Liver (tissue), 9 donors: Measurements from ENCODE around the gene IQCM. TPM values are rescaled to one million over a fixed set of nuclear protein-coding genes. Genes with fewer than 3 reads are reported as not detected.
"Not testable (repeated sequence)": the region's sequence is repeated elsewhere in the genome, so short reads cannot be mapped to it uniquely, and the experiment has no call there.

Experiments
- DNase-seq: peaks from one replicate; pipeline ENCODE4 v3.0.0-alpha.2; 2017; ENCODE audit warnings: low spot score
- H3K27ac ChIP-seq, 2 donors: one replicate each; pipeline ENCODE4 v1.7.0; 2013; ENCODE audit warnings: inconsistent platforms in 2 of 2, low read length in 2 of 2, control low read depth in 1 of 2, low read depth in 1 of 2, mild to moderate bottlenecking in 1 of 2
- H3K27me3 ChIP-seq, 4 donors: one replicate each; pipeline versions ENCODE4 v1.6.1 to v1.7.0; 2013; ENCODE audit warnings: low read length in 3 of 4, inconsistent platforms in 1 of 4, mild to moderate bottlenecking in 1 of 4, moderate library complexity in 1 of 4; ENCODE audit not compliant: control insufficient read depth in 4 of 4, insufficient read depth in 4 of 4
- H3K36me3 ChIP-seq, 4 donors: one replicate each; pipeline versions ENCODE4 v1.6.1 to v1.7.0; 2013; ENCODE audit warnings: low read length in 3 of 4, mild to moderate bottlenecking in 3 of 4, low read depth in 1 of 4, moderate library complexity in 1 of 4; ENCODE audit not compliant: control insufficient read depth in 4 of 4, insufficient read depth in 3 of 4
- H3K4me1 ChIP-seq, 4 donors: one replicate each; pipeline versions ENCODE4 v1.6.1 to v1.7.0; 2013; ENCODE audit warnings: low read length in 3 of 4, mild to moderate bottlenecking in 3 of 4, moderate library complexity in 1 of 4; ENCODE audit not compliant: control insufficient read depth in 4 of 4, insufficient read depth in 4 of 4
- H3K4me3 ChIP-seq, 3 donors: one replicate each; pipeline versions ENCODE4 v1.6.1 to v1.7.0; 2013; ENCODE audit warnings: low read length in 3 of 3, control low read depth in 1 of 3, low read depth in 1 of 3, mild to moderate bottlenecking in 1 of 3
- H3K9ac ChIP-seq, 2 donors: one replicate each; pipeline ENCODE4 v1.7.0; 2013; ENCODE audit warnings: low read length in 2 of 2, mild to moderate bottlenecking in 2 of 2, moderate library complexity in 2 of 2, control low read depth in 1 of 2, low read depth in 1 of 2
- H3K9me3 ChIP-seq, 4 donors: one replicate each; pipeline versions ENCODE4 v1.6.1 to v1.7.0; 2013; ENCODE audit warnings: low read length in 3 of 4; ENCODE audit not compliant: control insufficient read depth in 4 of 4
- GABPA ChIP-seq, 2 donors: IDR thresholded peaks in 1 of 2; conservative IDR thresholded peaks in 1 of 2; 2 replicates each; pipeline ENCODE4 v1.6.1; 2016; ENCODE audit warnings: antibody characterized with exemption in 2 of 2, mild to moderate bottlenecking in 1 of 2, moderate library complexity in 1 of 2
- HNF4A ChIP-seq, 2 donors: conservative IDR thresholded peaks; 2 replicates each; pipeline ENCODE4 v1.6.1; 2016; ENCODE audit warnings: antibody characterized with exemption in 2 of 2, mild to moderate bottlenecking in 2 of 2
- HNF4G ChIP-seq: IDR thresholded peaks from 2 replicates; pipeline ENCODE4 v1.6.1; 2016; ENCODE audit warnings: antibody characterized with exemption
- JUND ChIP-seq, 2 donors: IDR thresholded peaks; 2 replicates each; pipeline ENCODE4 v1.6.1; 2016; ENCODE audit warnings: antibody characterized with exemption in 2 of 2
- RAD21 ChIP-seq, 2 donors: IDR thresholded peaks; 2 replicates each; pipeline ENCODE4 v1.6.1; 2016; ENCODE audit warnings: antibody characterized with exemption in 2 of 2, mild to moderate bottlenecking in 2 of 2
- RXRA ChIP-seq, 2 donors: IDR thresholded peaks; 2 replicates each; pipeline ENCODE4 v1.6.1; 2017 to 2018; ENCODE audit warnings: antibody characterized with exemption in 2 of 2, mild to moderate bottlenecking in 1 of 2
- YY1 ChIP-seq: IDR thresholded peaks from 2 replicates; pipeline ENCODE4 v1.6.1; 2016; ENCODE audit warnings: antibody characterized with exemption, mild to moderate bottlenecking
- WGBS: extraction: QIAGEN DNeasy Blood & Tissue Kit; methylation state at CpG from one replicate; pipeline ENCODE4 v1.1.7; 2013; 5-methylcytosine and 5-hydroxymethylcytosine counted together
- polyA plus RNA-seq, 2 donors: library from polyadenylated mRNA; stranded (reverse) in 1 of 2; unstranded in 1 of 2; fragments of 200-250 nt in 1 of 2; fragments of >200 nt in 1 of 2; fragmentation: Nextera tagmentation in 1 of 2; extraction: Ambion mirVana in 1 of 2; gene quantifications; one replicate each; pipeline versions ENCODE4 v1.2.1 to v1.2.3, GENCODE V29; 2013 to 2015
- total RNA-seq, 2 donors: library from RNA; depleted of rRNA; stranded (reverse); fragments of >200 nt; gene quantifications; one replicate each; pipeline ENCODE4 v1.2.3, GENCODE V29; 2014
- TF ChIP-seq, protein P1 (sequence below): IDR thresholded peaks from 2 replicates; pipeline ENCODE4 v1.6.1; 2016; ENCODE audit warnings: antibody characterized with exemption
- TF ChIP-seq, protein P2 (sequence below): fragments of 150-350 bp; IDR thresholded peaks from 2 replicates; pipeline ENCODE4 v1.5.1; 2017; ENCODE audit warnings: improper control_type of control experiment, low read depth, low read length; ENCODE audit not compliant: missing input control
- TF ChIP-seq, protein P3 (sequence below): IDR thresholded peaks from 2 replicates; pipeline ENCODE4 v1.6.1; 2016; ENCODE audit warnings: antibody characterized with exemption
- TF ChIP-seq, protein P4 (sequence below): IDR thresholded peaks from 2 replicates; pipeline ENCODE4 v1.6.1; 2016; ENCODE audit warnings: antibody characterized with exemption, mild to moderate bottlenecking
- TF ChIP-seq, protein P5 (sequence below): IDR thresholded peaks from 2 replicates; pipeline ENCODE4 v1.6.1; 2016; ENCODE audit warnings: antibody characterized with exemption
- donor health status: healthy.
- donor health status: healthy.
- donor health status: healthy.
- donor health status: healthy.
- donor health status: healthy.

Gene IQCM
- total and polyA plus RNA-seq, 4 donors = 0.08 TPM; not detected in 3

DNA sequence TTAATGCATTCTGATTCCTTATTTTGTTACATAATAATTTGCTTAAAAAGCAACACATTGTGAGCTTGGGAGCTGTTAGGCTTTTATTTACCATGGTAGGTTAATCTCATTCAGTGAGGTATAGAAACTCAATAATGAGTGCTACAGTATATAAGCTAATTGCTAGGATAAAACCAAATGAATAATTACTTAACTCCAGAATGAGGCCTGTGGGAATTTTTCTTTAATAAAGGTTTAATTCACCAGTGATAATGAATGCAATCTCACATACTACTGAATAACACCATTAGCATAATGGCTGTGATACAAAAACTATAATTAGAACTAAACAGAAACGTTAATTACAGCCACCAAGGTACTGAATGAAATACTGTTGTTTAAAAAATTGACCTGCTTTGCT lies 326.3 kb downstream of the IQCM start:
- no peak for TF ChIP-seq HNF4G
- Histone ChIP-seq H3K27ac (no peak overlapping the region), H3K36me3 (no peaks in the 10 kb centered on the region), H3K4me1 (peaks cover 4 to 22% (median 11%) of the 10 kb centered on the region in 4 donors), H3K27me3 (no peaks in the 10 kb centered on the region), H3K9ac (no peak overlapping the region), H3K4me3 (no peak overlapping the region), H3K9me3 (no peaks in the 10 kb centered on the region)
- DNase-seq = no peak
- 82% methylated on average over 1 of the region's 1 CpG for WGBS

DNA sequence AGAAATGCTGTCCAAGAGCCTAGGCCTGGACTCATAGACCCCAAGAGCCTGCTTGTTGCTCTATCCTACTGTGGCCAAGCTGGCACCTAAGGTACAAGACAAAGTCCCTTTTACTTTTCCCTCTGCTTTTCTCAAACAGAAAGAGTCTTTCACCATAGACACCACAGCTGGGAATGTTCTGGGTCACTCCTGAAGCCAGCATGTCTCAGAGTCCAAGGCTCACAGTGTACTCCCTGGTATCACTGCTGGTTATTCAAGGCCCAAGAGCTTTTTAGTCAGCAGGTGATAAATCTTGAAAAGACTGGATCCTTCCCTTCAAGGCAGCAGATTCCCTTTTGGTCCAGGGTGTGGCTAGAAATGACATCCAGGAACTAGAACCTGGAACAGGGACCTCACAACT lies 328.8 kb downstream of the IQCM start:
- no peaks in the 10 kb centered on the region for H3K36me3 ChIP-seq
- TF ChIP-seq JUND (IDR thresholded peaks at IDR 0.05) = no peak
- TF ChIP-seq, protein P1, sequence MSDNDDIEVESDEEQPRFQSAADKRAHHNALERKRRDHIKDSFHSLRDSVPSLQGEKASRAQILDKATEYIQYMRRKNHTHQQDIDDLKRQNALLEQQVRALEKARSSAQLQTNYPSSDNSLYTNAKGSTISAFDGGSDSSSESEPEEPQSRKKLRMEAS = no peak
- no peak for TF ChIP-seq GABPA (IDR thresholded peaks at IDR 0.05 in 1 of 2, conservative IDR thresholded peaks at IDR 0.05 in 1 of 2)
- TF ChIP-seq RXRA (IDR thresholded peaks at IDR 0.05) = no peak
- TF ChIP-seq RAD21 (IDR thresholded peaks at IDR 0.05) = no peak
- no peak for DNase-seq
- no peaks in the 10 kb centered on the region for H3K9me3 ChIP-seq
- H3K4me1 ChIP-seq = peaks cover 0 to 6% (median 0%) of the 10 kb centered on the region in 4 donors
- H3K27ac ChIP-seq = no peak overlapping the region
- no peak overlapping the region for H3K9ac ChIP-seq
- H3K4me3 ChIP-seq = no peak overlapping the region
- H3K27me3 ChIP-seq = no peaks in the 10 kb centered on the region

DNA sequence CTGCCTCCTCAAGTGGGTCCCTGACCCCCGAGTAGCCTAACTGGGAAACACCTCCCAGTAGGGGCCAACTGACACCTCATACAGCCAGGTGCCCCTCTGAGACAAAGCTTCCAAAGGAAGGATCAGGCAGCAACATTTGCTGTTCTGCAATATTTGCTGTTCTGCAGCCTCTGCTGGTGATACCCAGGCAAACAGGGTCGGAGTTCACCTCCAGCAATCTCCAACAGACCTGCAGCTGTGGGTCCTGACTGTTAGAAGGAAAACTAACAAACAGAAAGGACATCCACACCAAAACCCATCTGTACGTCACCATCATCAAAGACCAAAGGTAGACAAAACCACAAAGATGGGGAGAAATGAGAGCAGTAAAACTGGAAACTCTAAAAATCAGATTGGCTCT lies 347.0 kb downstream of the IQCM start:
- H3K4me1 ChIP-seq, H3K9me3 ChIP-seq, H3K27ac ChIP-seq, H3K4me3 ChIP-seq, H3K9ac ChIP-seq, DNase-seq, H3K27me3 ChIP-seq, H3K36me3 ChIP-seq: not testable (repeated sequence)
- TF ChIP-seq RAD21 (IDR thresholded peaks at IDR 0.05) (peak; percentile 48 to 62), HNF4A (conservative IDR thresholded peaks at IDR 0.05) (peak; percentile 47 to 58), RXRA (IDR thresholded peaks at IDR 0.05) (peak in 1 of 2 donors; percentile 27)
- WGBS = 34% methylated on average over 3 of the region's 3 CpGs

DNA sequence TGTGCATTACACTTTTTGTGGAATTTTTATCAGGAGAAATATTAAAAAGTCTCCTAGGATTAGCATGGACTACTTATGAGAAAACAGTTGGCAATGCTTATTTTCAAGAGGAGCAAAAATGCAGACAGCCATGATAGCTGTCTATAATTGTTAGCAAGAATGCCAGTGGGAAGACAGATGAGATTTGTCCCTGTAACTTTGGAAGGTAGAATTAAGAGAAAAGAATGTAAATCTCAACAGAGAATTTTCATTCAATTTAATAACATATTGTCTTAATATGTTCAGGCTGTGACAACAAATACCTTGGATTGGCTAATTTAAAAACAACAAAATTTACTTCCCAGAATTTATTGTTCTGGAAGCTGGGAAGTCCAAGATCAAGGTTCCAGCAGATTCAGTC lies 349.2 kb downstream of the IQCM start:
- Histone ChIP-seq H3K4me3 (no peak overlapping the region), H3K27me3 (no peaks in the 10 kb centered on the region), H3K27ac (no peak overlapping the region), H3K9me3 (no peaks in the 10 kb centered on the region), H3K36me3 (no peaks in the 10 kb centered on the region), H3K9ac (no peak overlapping the region), H3K4me1 (no peaks in the 10 kb centered on the region)
- no peak for DNase-seq
- TF ChIP-seq RXRA (IDR thresholded peaks at IDR 0.05) (no peak), HNF4G (no peak), YY1 (no peak)
- TF ChIP-seq, protein P2, sequence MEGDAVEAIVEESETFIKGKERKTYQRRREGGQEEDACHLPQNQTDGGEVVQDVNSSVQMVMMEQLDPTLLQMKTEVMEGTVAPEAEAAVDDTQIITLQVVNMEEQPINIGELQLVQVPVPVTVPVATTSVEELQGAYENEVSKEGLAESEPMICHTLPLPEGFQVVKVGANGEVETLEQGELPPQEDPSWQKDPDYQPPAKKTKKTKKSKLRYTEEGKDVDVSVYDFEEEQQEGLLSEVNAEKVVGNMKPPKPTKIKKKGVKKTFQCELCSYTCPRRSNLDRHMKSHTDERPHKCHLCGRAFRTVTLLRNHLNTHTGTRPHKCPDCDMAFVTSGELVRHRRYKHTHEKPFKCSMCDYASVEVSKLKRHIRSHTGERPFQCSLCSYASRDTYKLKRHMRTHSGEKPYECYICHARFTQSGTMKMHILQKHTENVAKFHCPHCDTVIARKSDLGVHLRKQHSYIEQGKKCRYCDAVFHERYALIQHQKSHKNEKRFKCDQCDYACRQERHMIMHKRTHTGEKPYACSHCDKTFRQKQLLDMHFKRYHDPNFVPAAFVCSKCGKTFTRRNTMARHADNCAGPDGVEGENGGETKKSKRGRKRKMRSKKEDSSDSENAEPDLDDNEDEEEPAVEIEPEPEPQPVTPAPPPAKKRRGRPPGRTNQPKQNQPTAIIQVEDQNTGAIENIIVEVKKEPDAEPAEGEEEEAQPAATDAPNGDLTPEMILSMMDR = no peak
- TF ChIP-seq, protein P3, sequence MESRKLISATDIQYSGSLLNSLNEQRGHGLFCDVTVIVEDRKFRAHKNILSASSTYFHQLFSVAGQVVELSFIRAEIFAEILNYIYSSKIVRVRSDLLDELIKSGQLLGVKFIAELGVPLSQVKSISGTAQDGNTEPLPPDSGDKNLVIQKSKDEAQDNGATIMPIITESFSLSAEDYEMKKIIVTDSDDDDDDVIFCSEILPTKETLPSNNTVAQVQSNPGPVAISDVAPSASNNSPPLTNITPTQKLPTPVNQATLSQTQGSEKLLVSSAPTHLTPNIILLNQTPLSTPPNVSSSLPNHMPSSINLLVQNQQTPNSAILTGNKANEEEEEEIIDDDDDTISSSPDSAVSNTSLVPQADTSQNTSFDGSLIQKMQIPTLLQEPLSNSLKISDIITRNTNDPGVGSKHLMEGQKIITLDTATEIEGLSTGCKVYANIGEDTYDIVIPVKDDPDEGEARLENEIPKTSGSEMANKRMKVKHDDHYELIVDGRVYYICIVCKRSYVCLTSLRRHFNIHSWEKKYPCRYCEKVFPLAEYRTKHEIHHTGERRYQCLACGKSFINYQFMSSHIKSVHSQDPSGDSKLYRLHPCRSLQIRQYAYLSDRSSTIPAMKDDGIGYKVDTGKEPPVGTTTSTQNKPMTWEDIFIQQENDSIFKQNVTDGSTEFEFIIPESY = no peak
- TF ChIP-seq, protein P4, sequence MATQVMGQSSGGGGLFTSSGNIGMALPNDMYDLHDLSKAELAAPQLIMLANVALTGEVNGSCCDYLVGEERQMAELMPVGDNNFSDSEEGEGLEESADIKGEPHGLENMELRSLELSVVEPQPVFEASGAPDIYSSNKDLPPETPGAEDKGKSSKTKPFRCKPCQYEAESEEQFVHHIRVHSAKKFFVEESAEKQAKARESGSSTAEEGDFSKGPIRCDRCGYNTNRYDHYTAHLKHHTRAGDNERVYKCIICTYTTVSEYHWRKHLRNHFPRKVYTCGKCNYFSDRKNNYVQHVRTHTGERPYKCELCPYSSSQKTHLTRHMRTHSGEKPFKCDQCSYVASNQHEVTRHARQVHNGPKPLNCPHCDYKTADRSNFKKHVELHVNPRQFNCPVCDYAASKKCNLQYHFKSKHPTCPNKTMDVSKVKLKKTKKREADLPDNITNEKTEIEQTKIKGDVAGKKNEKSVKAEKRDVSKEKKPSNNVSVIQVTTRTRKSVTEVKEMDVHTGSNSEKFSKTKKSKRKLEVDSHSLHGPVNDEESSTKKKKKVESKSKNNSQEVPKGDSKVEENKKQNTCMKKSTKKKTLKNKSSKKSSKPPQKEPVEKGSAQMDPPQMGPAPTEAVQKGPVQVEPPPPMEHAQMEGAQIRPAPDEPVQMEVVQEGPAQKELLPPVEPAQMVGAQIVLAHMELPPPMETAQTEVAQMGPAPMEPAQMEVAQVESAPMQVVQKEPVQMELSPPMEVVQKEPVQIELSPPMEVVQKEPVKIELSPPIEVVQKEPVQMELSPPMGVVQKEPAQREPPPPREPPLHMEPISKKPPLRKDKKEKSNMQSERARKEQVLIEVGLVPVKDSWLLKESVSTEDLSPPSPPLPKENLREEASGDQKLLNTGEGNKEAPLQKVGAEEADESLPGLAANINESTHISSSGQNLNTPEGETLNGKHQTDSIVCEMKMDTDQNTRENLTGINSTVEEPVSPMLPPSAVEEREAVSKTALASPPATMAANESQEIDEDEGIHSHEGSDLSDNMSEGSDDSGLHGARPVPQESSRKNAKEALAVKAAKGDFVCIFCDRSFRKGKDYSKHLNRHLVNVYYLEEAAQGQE = no peak
- TF ChIP-seq, protein P1 = no peak
- TF ChIP-seq, protein P5, sequence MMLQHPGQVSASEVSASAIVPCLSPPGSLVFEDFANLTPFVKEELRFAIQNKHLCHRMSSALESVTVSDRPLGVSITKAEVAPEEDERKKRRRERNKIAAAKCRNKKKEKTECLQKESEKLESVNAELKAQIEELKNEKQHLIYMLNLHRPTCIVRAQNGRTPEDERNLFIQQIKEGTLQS = no peak
